Bronchial epithelial cell (primary cell): ENCODE data around the gene PTK7. TPM values are rescaled to one million over a fixed set of nuclear protein-coding genes. Genes with fewer than 3 reads are reported as not detected.
"Not testable (repeated sequence)": the region's sequence is repeated elsewhere in the genome, so short reads cannot be mapped to it uniquely, and the experiment has no call there.

Experiments
- DNase-seq: peaks from one replicate; pipeline ENCODE4 v3.0.0-alpha.2; 2010; ENCODE audit warnings: low read depth
- FAIRE-seq: peaks from 2 replicates; lab custom pipeline; 2011; peaks lifted over from hg19 to GRCh38; lab: Jason Lieb, UNC
- H3K27me3 ChIP-seq: 2 replicates; pipeline ENCODE4 v1.5.1; 2011; ENCODE audit warnings: low read length; ENCODE audit not compliant: control insufficient read depth, insufficient read depth
- H3K36me3 ChIP-seq: 2 replicates; pipeline ENCODE4 v1.5.1; 2011; ENCODE audit warnings: low read length; ENCODE audit not compliant: control insufficient read depth, insufficient read depth
- H3K4me3 ChIP-seq: 2 replicates; pipeline ENCODE4 v1.5.1; 2011; ENCODE audit warnings: mild to moderate bottlenecking, low read depth, low read length, control low read depth
- CTCF ChIP-seq: IDR thresholded peaks from 2 replicates; pipeline ENCODE4 v1.5.1; 2011; ENCODE audit warnings: mild to moderate bottlenecking, moderate library complexity, low read length, control low read depth, inconsistent platforms; ENCODE audit not compliant: insufficient read depth, severe bottlenecking
- total RNA-seq: library from RNA; depleted of rRNA; stranded (reverse); fragments of >200 nt; gene quantifications from 2 replicates; pipeline ENCODE4 v1.2.1, GENCODE V29; 2014

Gene PTK7
- total RNA-seq, 1 donor from 2014 or later: 53.2 TPM

- H3K27me3 ChIP-seq: no peaks in the 10 kb centered on the region
- H3K4me3 ChIP-seq: no peak overlapping the region
- DNase-seq (no peak), FAIRE-seq (no peak)
- H3K36me3 ChIP-seq: peaks cover 30% of the 10 kb centered on the region
- no peak for TF ChIP-seq CTCF
Measured at GRCh38 chr6:43038727-43039126, 37.4 kb upstream of the PTK7 start.

- no peaks in the 10 kb centered on the region for H3K27me3 ChIP-seq
- peaks cover 32% of the 10 kb centered on the region for H3K36me3 ChIP-seq
- peak; percentile 80 for FAIRE-seq
- DNase-seq: no peak
- no peak overlapping the region for H3K4me3 ChIP-seq
- no peak for TF ChIP-seq CTCF
Measured at GRCh38 chr6:43040542-43041257, 35.4 kb upstream of the PTK7 start.

- peaks cover 39% of the 10 kb centered on the region for H3K36me3 ChIP-seq
- H3K4me3 ChIP-seq, H3K27me3 ChIP-seq, FAIRE-seq, DNase-seq: not testable (repeated sequence)
Measured at GRCh38 chr6:43041475-43041874, 34.6 kb upstream of the PTK7 start.

GRCh38 chr6:43043310-43043709 is 32.8 kb upstream of the PTK7 start:
- H3K36me3 ChIP-seq: peaks cover 42% of the 10 kb centered on the region
- TF ChIP-seq CTCF: no peak
- no peak for DNase-seq
- no peak for FAIRE-seq
- H3K27me3 ChIP-seq: no peaks in the 10 kb centered on the region
- H3K4me3 ChIP-seq: no peak overlapping the region

GRCh38 chr6:43045371-43045930 is 30.7 kb upstream of the PTK7 start:
- no peak for FAIRE-seq
- TF ChIP-seq CTCF: no peak
- H3K36me3 ChIP-seq: peaks cover 46% of the 10 kb centered on the region

GRCh38 chr6:43047998-43048397 is 28.1 kb upstream of the PTK7 start:
- DNase-seq: no peak
- TF ChIP-seq CTCF: no peak
- no peak for FAIRE-seq
- Histone ChIP-seq H3K36me3 (peaks cover 43% of the 10 kb centered on the region), H3K27me3 (no peaks in the 10 kb centered on the region), H3K4me3 (no peak overlapping the region)

More at GRCh38 chr6:43045371-43045930, 30.7 kb upstream of the PTK7 start:
- no peak for DNase-seq
- Histone ChIP-seq H3K27me3 (no peaks in the 10 kb centered on the region), H3K4me3 (no peak overlapping the region)
